Measurements from ENCODE around the gene ZNF385B. TPM values are rescaled to one million over a fixed set of nuclear protein-coding genes. Genes with fewer than 3 reads are reported as not detected.

ZNF385B gene
- total and polyA plus RNA-seq, 2 donors (not counting 1 experiment from before 2014, with no cell fraction given) = not detected

GRCh38 chr2:179428649-179429048 is 432.8 kb downstream of the ZNF385B start:
- ChIA-PET POLR2A (no interaction called here), CTCF (interaction anchor here (0.6 kb wide), 1 partner anchor 12 kb away, joined by 3 read pairs; no protein-coding TSS in a partner anchor)
- Histone ChIP-seq H2AFZ (ENCODE audit: insufficient read depth, low read depth, low read length, poor library complexity, severe bottlenecking) (no peak overlapping the region), H3K4me3 (ENCODE audit: control extremely low read depth in 1 of 5, extremely low read depth in 1 of 5, insufficient read depth in 1 of 5, low read depth in 2 of 5, low read length in 4 of 5) (no peak overlapping the region), H3K36me3 (replicated peaks in 1 of 2; ENCODE audit: control extremely low read depth in 1 of 2, control insufficient read depth in 1 of 2, extremely low read depth in 1 of 2, insufficient read depth in 2 of 2, low read length in 1 of 2) (no peaks in the 10 kb centered on the region), H3K79me2 (ENCODE audit: control insufficient read depth, insufficient read depth, low read length) (no peaks in the 10 kb centered on the region), H3K27me3 (replicated peaks in 1 of 4; ENCODE audit: control extremely low read depth in 1 of 4, control insufficient read depth in 3 of 4, insufficient read depth in 4 of 4, low read length in 3 of 4) (peaks cover 0 to 7% (median 1%) of the 10 kb centered on the region in 4 experiments), H3K9ac (ENCODE audit: low read length) (no peak overlapping the region), H3K4me2 (replicated peaks; ENCODE audit: low read depth, low read length, poor library complexity, severe bottlenecking) (no peak overlapping the region), H3K9me3 (ENCODE audit: control extremely low read depth in 1 of 3, control insufficient read depth in 2 of 3, insufficient read depth in 1 of 3, low read length in 2 of 3) (peaks cover 0 to 1% (median 0%) of the 10 kb centered on the region in 3 donors), H3K27ac (ENCODE audit: low read length in 2 of 2) (no peak overlapping the region), H3K4me1 (ENCODE audit: control insufficient read depth in 2 of 2, insufficient read depth in 2 of 2, low read length in 2 of 2) (no peaks in the 10 kb centered on the region), H4K20me1 (ENCODE audit: control insufficient read depth, insufficient read depth, low read length, poor library complexity, severe bottlenecking) (no peaks in the 10 kb centered on the region)
- WGBS (ENCODE audit: insufficient coverage) = 34% methylated on average over 5 of the region's 7 CpGs
- Mint-ChIP-seq H3K27ac (no peak overlapping the region), H3K9me3 (ENCODE audit: insufficient read depth) (no peaks in the 10 kb centered on the region), H3K4me1 (no peaks in the 10 kb centered on the region), H3K4me3 (no peak overlapping the region), H3K27me3 (peaks cover 31% of the 10 kb centered on the region)
- DNase-seq (no peak), ATAC-seq (ENCODE audit: low read depth) (no peak)
- TF ChIP-seq CTCF (IDR thresholded peaks at IDR 0.05) (no peak), EZH2 (IDR thresholded peaks at IDR 0.05; ENCODE audit: borderline replicate concordance, insufficient read depth, low read depth, low read length, poor library complexity, severe bottlenecking) (no peak)
- intact Hi-C loops (cut with micrococcal nuclease) = no loop called here

DNA sequence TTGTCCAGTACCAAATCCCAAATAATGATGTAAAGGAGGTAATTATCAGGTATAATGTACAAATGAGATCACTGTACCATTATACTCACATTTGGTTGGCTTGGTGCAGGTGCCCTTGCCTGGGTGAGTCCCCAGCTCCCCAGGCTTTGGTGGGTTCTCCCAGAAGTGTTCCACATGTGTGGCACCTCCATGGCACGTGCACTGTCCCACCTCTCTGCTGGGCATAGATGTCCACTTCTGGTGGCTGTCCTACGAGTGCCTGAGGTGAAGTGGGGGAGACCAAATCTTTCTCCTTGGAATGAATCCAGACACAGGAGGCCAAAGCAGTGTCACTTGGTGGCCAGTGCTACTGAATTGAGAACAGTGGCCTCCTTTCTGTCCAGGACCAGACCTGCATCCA is 434.3 kb downstream of the ZNF385B start:
- peaks cover 0 to 1% (median 0%) of the 10 kb centered on the region in 3 donors for H3K9me3 ChIP-seq (ENCODE audit: control extremely low read depth in 1 of 3, control insufficient read depth in 2 of 3, insufficient read depth in 1 of 3, low read length in 2 of 3)
- H3K9me3 Mint-ChIP-seq (ENCODE audit: insufficient read depth) = no peaks in the 10 kb centered on the region
- POLR2A ChIA-PET = no interaction called here
- H3K36me3 ChIP-seq (replicated peaks in 1 of 2; ENCODE audit: control extremely low read depth in 1 of 2, control insufficient read depth in 1 of 2, extremely low read depth in 1 of 2, insufficient read depth in 2 of 2, low read length in 1 of 2) = no peaks in the 10 kb centered on the region
- H3K4me1 ChIP-seq (ENCODE audit: control insufficient read depth in 2 of 2, insufficient read depth in 2 of 2, low read length in 2 of 2) = no peaks in the 10 kb centered on the region
- no peaks in the 10 kb centered on the region for H3K4me1 Mint-ChIP-seq
- H3K4me3 ChIP-seq (ENCODE audit: control extremely low read depth in 1 of 5, extremely low read depth in 1 of 5, insufficient read depth in 1 of 5, low read depth in 2 of 5, low read length in 4 of 5) = no peak overlapping the region
- intact Hi-C loops (cut with micrococcal nuclease) = no loop called here
- no peak overlapping the region for H3K27ac Mint-ChIP-seq
- TF ChIP-seq CTCF (IDR thresholded peaks at IDR 0.05) (no peak), EZH2 (IDR thresholded peaks at IDR 0.05; ENCODE audit: borderline replicate concordance, insufficient read depth, low read depth, low read length, poor library complexity, severe bottlenecking) (no peak)
- DNase-seq = no peak
- H4K20me1 ChIP-seq (ENCODE audit: control insufficient read depth, insufficient read depth, low read length, poor library complexity, severe bottlenecking) = no peaks in the 10 kb centered on the region
- CTCF ChIA-PET = no interaction called here
- no peak overlapping the region for H3K9ac ChIP-seq (ENCODE audit: low read length)
- no peaks in the 10 kb centered on the region for H3K79me2 ChIP-seq (ENCODE audit: control insufficient read depth, insufficient read depth, low read length)
- no peak overlapping the region for H3K27ac ChIP-seq (ENCODE audit: low read length in 2 of 2)
- H3K27me3 ChIP-seq (replicated peaks in 1 of 4; ENCODE audit: control extremely low read depth in 1 of 4, control insufficient read depth in 3 of 4, insufficient read depth in 4 of 4, low read length in 3 of 4) = peaks cover 0 to 7% (median 1%) of the 10 kb centered on the region in 4 experiments
- H3K27me3 Mint-ChIP-seq = peaks cover 28% of the 10 kb centered on the region
- 64% methylated on average over 2 of the region's 2 CpGs for WGBS (ENCODE audit: insufficient coverage)
- H2AFZ ChIP-seq (ENCODE audit: insufficient read depth, low read depth, low read length, poor library complexity, severe bottlenecking) = no peak overlapping the region
- no peak for ATAC-seq (ENCODE audit: low read depth)
- H3K4me2 ChIP-seq (replicated peaks; ENCODE audit: low read depth, low read length, poor library complexity, severe bottlenecking) = no peak overlapping the region
- H3K4me3 Mint-ChIP-seq = no peak overlapping the region

Data from B cell (primary cell).